Mammary microvascular endothelial cell (primary cell): ENCODE measurements around the gene OPALIN. TPM values are rescaled to one million over a fixed set of nuclear protein-coding genes. Genes with fewer than 3 reads are reported as not detected.

Source experiments
- total RNA-seq: library from RNA; depleted of rRNA; stranded (reverse); fragments of >200 nt; gene quantifications from 2 replicates; pipeline ENCODE4 v1.2.3, GENCODE V29; 2015

Gene OPALIN, protein sequence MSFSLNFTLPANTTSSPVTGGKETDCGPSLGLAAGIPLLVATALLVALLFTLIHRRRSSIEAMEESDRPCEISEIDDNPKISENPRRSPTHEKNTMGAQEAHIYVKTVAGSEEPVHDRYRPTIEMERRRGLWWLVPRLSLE
- not detected in 2 replicates for total RNA-seq

DNA sequence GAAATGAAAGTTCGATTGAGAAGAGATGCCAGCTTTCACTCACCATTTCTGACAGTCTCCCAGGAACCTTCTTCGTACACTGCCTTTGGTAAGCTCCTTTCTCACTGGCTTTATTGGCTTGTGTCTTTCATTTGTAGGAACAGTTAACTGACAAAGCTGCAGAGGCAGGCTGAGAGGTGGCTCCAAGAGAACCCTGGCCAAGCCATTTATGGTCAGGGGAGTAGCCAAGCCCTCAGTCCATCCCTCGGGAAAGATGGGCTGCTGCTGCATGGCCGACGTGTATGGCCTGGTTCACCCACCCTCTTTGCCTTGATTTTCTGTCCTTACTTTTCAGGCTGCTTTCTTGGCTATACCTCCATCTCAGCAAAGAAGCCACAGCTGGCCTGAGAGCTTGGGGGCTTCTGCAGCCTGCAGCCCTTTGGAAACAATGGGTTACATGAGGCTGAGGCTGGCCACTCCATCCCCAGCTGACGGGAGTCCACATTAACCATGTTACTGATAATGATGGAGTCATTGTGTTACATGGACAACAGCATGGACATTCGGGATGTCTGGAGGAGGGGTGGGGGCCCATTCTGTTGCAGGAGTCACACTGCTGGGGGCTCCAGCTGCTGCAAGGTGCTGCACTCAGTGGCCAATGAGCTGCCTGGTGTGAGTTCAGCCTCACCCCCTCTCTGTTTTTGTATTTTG, at the start of gene OPALIN:
OPALIN (minus strand) TSS at position 152 of the 690 bp plus-strand sequence; CDS start at position 46, 106 bp downstream.

DNA sequence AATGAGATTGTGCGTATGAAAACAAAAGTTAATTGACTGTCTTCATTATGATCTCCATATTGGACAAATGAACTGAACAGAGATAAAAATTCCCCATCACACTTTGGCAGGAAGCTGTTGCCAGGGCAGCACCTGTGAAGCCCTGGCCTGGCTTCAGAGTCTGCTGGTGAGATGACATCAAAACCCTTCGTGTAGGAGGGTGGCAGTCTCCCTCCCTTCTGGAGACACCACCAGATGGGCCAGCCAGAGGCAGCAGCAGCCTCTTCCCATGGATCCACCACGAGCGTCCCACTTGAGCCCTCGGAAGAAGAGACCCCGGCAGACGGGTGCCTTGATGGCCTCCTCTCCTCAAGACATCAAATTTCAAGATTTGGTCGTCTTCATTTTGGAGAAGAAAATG, 54.6 kb downstream of the OPALIN start, which contains the start of gene DNTT:
DNTT (plus strand) TSS at position 205 of the 400 bp plus-strand sequence; CDS start at position 269, 64 bp downstream.

Other genes with a start within 250 kb of the OPALIN start
- 4.9 and 8.7 TPM in 2 replicates for gene ZNF518A, start 228.7 kb downstream of the OPALIN start, total RNA-seq
- not detected in 2 replicates for gene BLNK, start 87.4 kb downstream of the OPALIN start, total RNA-seq
- not detected in 2 replicates for gene DNTT, start 54.6 kb downstream of the OPALIN start, total RNA-seq
- 0.15 and 0.27 TPM in 2 replicates for gene TLL2, start 154.9 kb upstream of the OPALIN start, total RNA-seq
- gene TM9SF3, start 228.0 kb upstream of the OPALIN start, total RNA-seq, result 57.8 and 64.2 TPM in 2 replicates